Ovary (tissue), 9 donors: Measurements from ENCODE around the gene IQSEC1. TPM values are rescaled to one million over a fixed set of nuclear protein-coding genes. Genes with fewer than 3 reads are reported as not detected.

Experiments used
- DNase-seq, 5 donors: peaks; one replicate each; pipeline ENCODE4 v3.0.0-alpha.2; 2019 to 2020
- H3K27ac ChIP-seq, 2 donors: fragments of 200-600 bp; one replicate each; pipeline versions ENCODE4 v1.5.1 to v1.8.0; 2019 to 2022
- H3K27me3 ChIP-seq: fragments of 200-600 bp; one replicate; pipeline ENCODE4 v1.8.0; 2022
- H3K36me3 ChIP-seq: fragments of 200-600 bp; sonication (generic); one replicate; pipeline ENCODE4 v1.5.1; 2019
- H3K4me1 ChIP-seq: one replicate; pipeline ENCODE4 v1.8.1; 2013; ENCODE audit warnings: mild to moderate bottlenecking, moderate library complexity; ENCODE audit not compliant: insufficient read depth
- H3K4me3 ChIP-seq: fragments of 200-600 bp; sonication (generic); one replicate; pipeline ENCODE4 v1.5.1; 2017
- H3K9me3 ChIP-seq, 2 donors: fragments of 200-600 bp in 1 of 2; sonication (generic) in 1 of 2; one replicate each; pipeline versions ENCODE4 v1.5.1 to v1.8.1; 2013 to 2019; ENCODE audit warnings: mild to moderate bottlenecking in 1 of 2, moderate library complexity in 1 of 2
- EP300 ChIP-seq: sonication (generic); formaldehyde crosslinking; IDR thresholded peaks from one replicate; pipeline ENCODE4 v1.6.1; 2017; ENCODE audit warnings: antibody characterized with exemption
- POLR2A ChIP-seq: fragments of 450-650 bp; IDR thresholded peaks from one replicate; pipeline ENCODE4 v1.6.1; 2017; ENCODE audit warnings: antibody characterized with exemption, mild to moderate bottlenecking, moderate library complexity
- WGBS, 3 donors: extraction: QIAGEN DNeasy Blood & Tissue Kit in 1 of 3; methylation state at CpG; one replicate each; pipeline versions ENCODE4 v1.1.5 to v1.1.7; 2013 to 2017; 5-methylcytosine and 5-hydroxymethylcytosine counted together
- intact Hi-C, 4 donors: fragments of 100-400 bp; cut with DNase I; formaldehyde crosslinking; loops; one replicate each; pipeline versions ENCODE4 v1.11.0 to v1.15.1; 2022 to 2023
- polyA plus RNA-seq, 2 donors: library from polyadenylated mRNA; stranded (reverse); fragments of 200-250 nt in 1 of 2; fragments of 350-450 nt in 1 of 2; fragmentation: Illumina TruSeq in 1 of 2; extraction: RNeasy Lipid Tissue Mini Kit (QIAGEN cat#74804) in 1 of 2; gene quantifications; one replicate each; pipeline ENCODE4 v1.2.3, GENCODE V29; 2013 to 2014
- total RNA-seq, 7 donors: library from RNA; depleted of rRNA in 2 of 7; stranded (reverse); fragments of >200 nt in 2 of 7; fragmentation: NEBNext Ultra II Directional in 3 of 7; extraction: Animal tissue kit (Norgen Biotek cat#: 25700) in 3 of 7; gene quantifications; one replicate each; pipeline versions ENCODE4 v1.1.0 to v1.2.4, GENCODE V29; 2016 to 2023
- TF ChIP-seq, protein P1 (sequence below), 3 donors: fragments of 450-650 bp in 2 of 3; fragments of 200-600 bp in 1 of 3; IDR thresholded peaks; one replicate each; pipeline versions ENCODE4 v1.5.1 to v1.8.0; 2016 to 2022; ENCODE audit warnings: antibody characterized with exemption in 3 of 3, mild to moderate bottlenecking in 1 of 3
- donor health status: DM: no; HTN: no; CAD: no; lungs with moderate emphysema.
- donor health status: DM: no; HTN: no; CAD: no.
- donor health status: Bipolar disorder and iron deficiency.
- donor health status: DM: yes; HTN: yes; CAD: no.
- donor health status: DM: no; HTN: no; CAD: no.
- donor health status: DM: yes; HTN: yes; CAD: no.

The IQSEC1 gene
- total and polyA plus RNA-seq, 9 donors = 20.9 to 55.4 (median 45.1) TPM

DNA sequence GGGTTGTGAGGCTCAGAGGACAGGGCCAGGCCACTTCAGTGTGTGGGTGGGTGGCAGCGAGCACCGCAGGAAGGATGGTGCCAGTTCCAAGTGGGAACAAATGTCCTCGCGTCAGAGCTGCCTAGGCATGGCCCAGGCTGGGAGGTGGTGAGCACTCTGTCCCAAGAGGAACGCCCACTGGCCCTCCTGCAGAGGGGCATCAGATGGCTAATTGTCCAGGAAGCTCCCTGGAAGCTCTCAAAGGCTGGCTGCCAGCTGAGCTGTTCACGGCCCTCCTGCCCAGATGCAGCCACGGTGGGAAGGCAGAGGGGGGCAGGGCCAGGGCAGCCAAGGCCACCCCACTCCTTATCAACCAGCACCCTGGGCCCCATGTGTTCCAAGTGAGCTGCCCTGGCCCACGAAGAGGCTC, 55.2 kb downstream of the IQSEC1 start:
- no peak for DNase-seq
- TF ChIP-seq EP300 = no peak
- TF ChIP-seq POLR2A = no peak
- TF ChIP-seq, protein P1, sequence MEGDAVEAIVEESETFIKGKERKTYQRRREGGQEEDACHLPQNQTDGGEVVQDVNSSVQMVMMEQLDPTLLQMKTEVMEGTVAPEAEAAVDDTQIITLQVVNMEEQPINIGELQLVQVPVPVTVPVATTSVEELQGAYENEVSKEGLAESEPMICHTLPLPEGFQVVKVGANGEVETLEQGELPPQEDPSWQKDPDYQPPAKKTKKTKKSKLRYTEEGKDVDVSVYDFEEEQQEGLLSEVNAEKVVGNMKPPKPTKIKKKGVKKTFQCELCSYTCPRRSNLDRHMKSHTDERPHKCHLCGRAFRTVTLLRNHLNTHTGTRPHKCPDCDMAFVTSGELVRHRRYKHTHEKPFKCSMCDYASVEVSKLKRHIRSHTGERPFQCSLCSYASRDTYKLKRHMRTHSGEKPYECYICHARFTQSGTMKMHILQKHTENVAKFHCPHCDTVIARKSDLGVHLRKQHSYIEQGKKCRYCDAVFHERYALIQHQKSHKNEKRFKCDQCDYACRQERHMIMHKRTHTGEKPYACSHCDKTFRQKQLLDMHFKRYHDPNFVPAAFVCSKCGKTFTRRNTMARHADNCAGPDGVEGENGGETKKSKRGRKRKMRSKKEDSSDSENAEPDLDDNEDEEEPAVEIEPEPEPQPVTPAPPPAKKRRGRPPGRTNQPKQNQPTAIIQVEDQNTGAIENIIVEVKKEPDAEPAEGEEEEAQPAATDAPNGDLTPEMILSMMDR (IDR thresholded peaks at IDR 0.05) = no peak
- no peak overlapping the region for H3K27ac ChIP-seq
- intact Hi-C loops = no loop called here
- H3K4me3 ChIP-seq = no peak overlapping the region
- peaks cover 19% of the 10 kb centered on the region for H3K4me1 ChIP-seq
- H3K36me3 ChIP-seq = no peaks in the 10 kb centered on the region
- no peaks in the 10 kb centered on the region for H3K27me3 ChIP-seq
- WGBS, 3 donors = 58 to 68% (median 65%) methylated on average over 8 of the region's 8 CpGs
- H3K9me3 ChIP-seq = no peaks in the 10 kb centered on the region

GRCh38 chr3:13017361-13018042, 55.7 kb downstream of the IQSEC1 start:
- no peak for DNase-seq
- no peak overlapping the region for H3K4me3 ChIP-seq
- no peaks in the 10 kb centered on the region for H3K36me3 ChIP-seq
- no peak overlapping the region for H3K27ac ChIP-seq
- H3K27me3 ChIP-seq = no peaks in the 10 kb centered on the region
- TF ChIP-seq EP300 (no peak), POLR2A (no peak)
- TF ChIP-seq, protein P1 (IDR thresholded peaks at IDR 0.05) = no peak
- H3K4me1 ChIP-seq = peaks cover 16% of the 10 kb centered on the region
- no peaks in the 10 kb centered on the region for H3K9me3 ChIP-seq
- 87 to 90% (median 88%) methylated on average over 16 of the region's 16 CpGs for WGBS, 3 donors
- intact Hi-C loops = no loop called here

- H3K27me3 ChIP-seq = no peaks in the 10 kb centered on the region
- no peak for DNase-seq
Measured at GRCh38 chr3:13016721-13017255, 56.4 kb downstream of the IQSEC1 start.

GRCh38 chr3:13016083-13016720, 57.0 kb downstream of the IQSEC1 start:
- DNase-seq = no peak
- no peak overlapping the region for H3K27ac ChIP-seq
- no peaks in the 10 kb centered on the region for H3K27me3 ChIP-seq
- H3K4me3 ChIP-seq = no peak overlapping the region
- intact Hi-C loops = no loop called here
- H3K36me3 ChIP-seq = no peaks in the 10 kb centered on the region
- no peaks in the 10 kb centered on the region for H3K9me3 ChIP-seq
- TF ChIP-seq POLR2A (no peak), EP300 (no peak)
- TF ChIP-seq, protein P1 (IDR thresholded peaks at IDR 0.05) = no peak
- 86 to 89% (median 88%) methylated on average over 17 of the region's 17 CpGs for WGBS, 3 donors
- H3K4me1 ChIP-seq = peaks cover 7% of the 10 kb centered on the region

More at GRCh38 chr3:13016721-13017255, 56.4 kb downstream of the IQSEC1 start:
- no peak overlapping the region for H3K4me3 ChIP-seq
- H3K27ac ChIP-seq = no peak overlapping the region
- no peaks in the 10 kb centered on the region for H3K9me3 ChIP-seq
- WGBS, 3 donors = 72 to 90% (median 86%) methylated on average over 9 of the region's 9 CpGs
- intact Hi-C loops = no loop called here
- no peaks in the 10 kb centered on the region for H3K36me3 ChIP-seq
- H3K4me1 ChIP-seq = peaks cover 11% of the 10 kb centered on the region
- TF ChIP-seq POLR2A (no peak), EP300 (no peak)
- TF ChIP-seq, protein P1 (IDR thresholded peaks at IDR 0.05) = no peak
